Daoy (cell line): ENCODE measurements around the gene SNU13. TPM values are rescaled to one million over a fixed set of nuclear protein-coding genes. Genes with fewer than 3 reads are reported as not detected.
A peak's percentile ranks its signal among the peaks of the same experiment; 100 is the strongest.
"Not testable (repeated sequence)": the region's sequence is repeated elsewhere in the genome, so short reads cannot be mapped to it uniquely, and the experiment has no call there.

Experiments
- DNase-seq: peaks from one replicate; pipeline ENCODE4 v3.0.0-alpha.2; 2015; ENCODE audit warnings: low read depth
- total RNA-seq: library from RNA; depleted of rRNA; stranded (reverse); fragments of >200 nt; shearing (Covaris generic); gene quantifications from 2 replicates; pipeline ENCODE4 v1.2.3, GENCODE V29; 2014; rRNA removed

SNU13 gene
- total RNA-seq, 1 experiment from 2014 or later, result 98.8 TPM

GRCh38 chr22:41642331-41643110 lies 46.1 kb downstream of the SNU13 start:
- no peak for DNase-seq

- no peak for DNase-seq
These were observed 46.8 kb downstream of the SNU13 start for GRCh38 chr22:41641854-41642253.

- DNase-seq, result no peak
These were observed 49.9 kb downstream of the SNU13 start for GRCh38 chr22:41638748-41639147.

GRCh38 chr22:41638124-41638523 lies 50.5 kb downstream of the SNU13 start:
- DNase-seq, result no peak

GRCh38 chr22:41637623-41638022 lies 51.0 kb downstream of the SNU13 start:
- DNase-seq, result not testable (repeated sequence)

GRCh38 chr22:41636467-41636866 lies 52.2 kb downstream of the SNU13 start:
- peak; percentile 32 for DNase-seq

- not testable (repeated sequence) for DNase-seq
These were observed 54.1 kb downstream of the SNU13 start for GRCh38 chr22:41634610-41635009.

GRCh38 chr22:41631615-41632014 lies 57.1 kb downstream of the SNU13 start:
- not testable (repeated sequence) for DNase-seq

- not testable (repeated sequence) for DNase-seq
These were observed 57.6 kb downstream of the SNU13 start for GRCh38 chr22:41631115-41631514.

- no peak for DNase-seq
These were observed 63.1 kb downstream of the SNU13 start for GRCh38 chr22:41625577-41625976.

Other genes starting within 250 kb of the SNU13 start
- gene TOB2, start 242.1 kb downstream of the SNU13 start, total RNA-seq, result 9.5 and 13.9 TPM in 2 replicates
- 148 and 239 TPM in 2 replicates for gene PHF5A, start 220.2 kb downstream of the SNU13 start, total RNA-seq
- gene ACO2, start 219.8 kb downstream of the SNU13 start, total RNA-seq, result 43.5 and 47.6 TPM in 2 replicates
- 10.9 and 17.3 TPM in 2 replicates for gene POLR3H, start 144.4 kb downstream of the SNU13 start, total RNA-seq
- 0.34 TPM in 1 of 2 replicates, not detected in the other for gene CSDC2, start 127.9 kb downstream of the SNU13 start, total RNA-seq
- gene PMM1, start 99.0 kb downstream of the SNU13 start, total RNA-seq, result 10.4 and 12.2 TPM in 2 replicates
- gene DESI1, start 67.8 kb downstream of the SNU13 start, total RNA-seq, result 17.1 and 20.4 TPM in 2 replicates
- 590 and 694 TPM in 2 replicates for gene XRCC6, start 67.6 kb downstream of the SNU13 start, total RNA-seq
- gene MEI1, start 10.6 kb upstream of the SNU13 start, total RNA-seq, result 0.42 and 0.63 TPM in 2 replicates
- 10.6 and 12.9 TPM in 2 replicates for gene CCDC134, start 111.8 kb upstream of the SNU13 start, total RNA-seq
- 16.1 and 20.5 TPM in 2 replicates for gene SREBF2, start 144.2 kb upstream of the SNU13 start, total RNA-seq
- gene SHISA8, start 226.2 kb upstream of the SNU13 start, total RNA-seq, result not detected in 2 replicates
- 0.17 and 0.27 TPM in 2 replicates for gene TNFRSF13C, start 237.9 kb upstream of the SNU13 start, total RNA-seq